ENCODE measurements around the gene ZNF182. TPM values are rescaled to one million over a fixed set of nuclear protein-coding genes. Genes with fewer than 3 reads are reported as not detected.
"Not testable (repeated sequence)": the region's sequence is repeated elsewhere in the genome, so short reads cannot be mapped to it uniquely, and the experiment has no call there.

The ZNF182 gene
- total RNA-seq, 1 donor from 2014 or later, result 3.5 TPM

DNA sequence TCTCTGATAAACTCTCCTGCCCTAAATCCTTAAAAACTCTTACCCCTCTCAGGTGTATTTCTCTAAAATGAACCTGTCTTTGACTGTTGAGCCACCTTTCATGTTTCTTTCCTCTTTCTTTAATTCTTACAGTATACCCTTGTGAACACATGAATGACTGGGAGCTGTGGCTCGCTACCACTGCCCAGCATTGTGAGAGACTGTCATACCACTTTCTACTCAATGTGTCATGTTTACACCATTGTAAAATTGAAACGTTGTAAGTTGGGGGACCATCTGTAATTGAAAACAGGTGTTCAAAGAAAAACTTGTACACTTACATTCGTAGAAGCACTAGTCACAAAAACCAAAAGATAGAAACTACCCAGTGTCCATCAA is 66.9 kb downstream of the ZNF182 start:
- DNase-seq (ENCODE audit: missing footprints), result no peak
- intact Hi-C loops (cut with DNase I), result no loop called here
- no peak for ATAC-seq

- intact Hi-C loops (cut with DNase I), result no loop called here
- no peak for DNase-seq (ENCODE audit: missing footprints)
- no peak for ATAC-seq
Observed at GRCh38 chrX:47936224-47936939, 67.4 kb downstream of the ZNF182 start.

DNA sequence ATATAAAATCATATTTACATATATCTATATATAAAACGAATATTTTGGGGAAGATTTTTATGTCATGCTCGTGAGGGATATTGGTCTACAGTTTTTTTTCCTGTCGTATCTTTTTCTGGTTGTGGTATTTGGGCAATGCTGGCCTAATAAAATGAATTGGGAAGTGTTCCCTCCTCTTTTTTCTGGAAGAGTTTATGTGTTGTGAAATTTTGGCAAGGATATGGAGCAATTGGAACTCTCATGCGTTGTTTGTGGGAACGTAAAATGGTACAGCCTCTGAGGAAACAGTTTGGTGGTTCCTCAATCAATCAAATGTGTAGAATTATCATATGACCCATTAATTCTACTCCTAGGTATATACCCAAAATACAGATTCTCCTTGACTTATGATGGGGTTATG is 69.8 kb downstream of the ZNF182 start:
- intact Hi-C loops (cut with DNase I), result no loop called here
- no peak for DNase-seq (ENCODE audit: missing footprints)
- ATAC-seq, result no peak

DNA sequence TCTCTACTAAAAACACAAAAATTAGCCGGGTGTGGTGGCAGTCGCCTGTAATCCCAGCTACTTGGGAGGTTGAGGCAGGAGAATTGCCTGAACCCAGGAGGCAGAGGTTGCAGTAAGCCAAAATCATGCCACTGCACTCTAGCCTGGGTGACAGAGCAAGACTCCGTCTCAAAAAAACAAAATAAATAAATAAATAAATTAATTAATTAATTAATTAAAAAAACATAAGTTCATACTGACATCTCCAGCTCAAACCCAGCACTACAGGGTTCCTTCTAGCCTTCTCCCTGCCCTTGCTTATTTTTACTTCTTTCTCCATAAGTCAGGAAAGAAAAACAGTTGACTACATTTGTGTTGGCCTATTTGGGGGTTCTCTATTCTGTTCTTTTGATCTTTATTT is 71.8 kb downstream of the ZNF182 start:
- DNase-seq (ENCODE audit: missing footprints); intact Hi-C loops (cut with DNase I); ATAC-seq: not testable (repeated sequence)

DNA sequence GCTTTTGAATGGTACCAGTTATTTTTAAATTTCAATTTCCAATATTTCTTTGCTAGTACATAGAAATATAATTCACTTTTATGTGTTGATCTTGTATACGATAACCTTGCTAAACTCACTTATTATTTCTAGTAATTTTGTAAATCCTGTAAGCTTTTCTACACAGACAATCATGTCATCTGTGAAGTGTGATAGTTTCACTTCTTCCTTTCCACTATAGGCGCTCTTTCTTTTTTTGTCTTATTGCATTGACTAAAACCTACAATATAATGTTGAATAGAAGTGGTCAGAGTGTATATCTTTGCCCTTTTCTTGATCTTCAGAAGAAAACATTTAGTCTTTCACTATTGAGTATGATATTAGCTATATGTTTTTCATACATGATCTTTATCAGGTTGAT is 76.6 kb downstream of the ZNF182 start:
- intact Hi-C loops (cut with DNase I), result no loop called here
- ATAC-seq (no peak), DNase-seq (ENCODE audit: missing footprints) (no peak)

Other genes with a start within 250 kb of the ZNF182 start
- 5.0 TPM for gene ZNF81, start 167.1 kb downstream of the ZNF182 start, total RNA-seq
- gene SPACA5, start 3.0 kb upstream of the ZNF182 start, total RNA-seq, result not detected
- gene ZNF630, start 67.7 kb upstream of the ZNF182 start, total RNA-seq, result 2.4 TPM
- not detected for gene SPACA5B, start 126.6 kb upstream of the ZNF182 start, total RNA-seq
- gene SSX5, start 192.8 kb upstream of the ZNF182 start, total RNA-seq, result not detected